HG03025 (cell line): ENCODE measurements around the gene PRKAR1B.

Experiments
- ATAC-seq: cut with Tn5 transposase; IDR thresholded peaks from one replicate; pipeline ENCODE4 v1.9.1; 2021; ENCODE audit warnings: mild to moderate bottlenecking, moderate library complexity; ENCODE audit not compliant: unreplicated experiment, low FRiP score

Gene PRKAR1B

DNA sequence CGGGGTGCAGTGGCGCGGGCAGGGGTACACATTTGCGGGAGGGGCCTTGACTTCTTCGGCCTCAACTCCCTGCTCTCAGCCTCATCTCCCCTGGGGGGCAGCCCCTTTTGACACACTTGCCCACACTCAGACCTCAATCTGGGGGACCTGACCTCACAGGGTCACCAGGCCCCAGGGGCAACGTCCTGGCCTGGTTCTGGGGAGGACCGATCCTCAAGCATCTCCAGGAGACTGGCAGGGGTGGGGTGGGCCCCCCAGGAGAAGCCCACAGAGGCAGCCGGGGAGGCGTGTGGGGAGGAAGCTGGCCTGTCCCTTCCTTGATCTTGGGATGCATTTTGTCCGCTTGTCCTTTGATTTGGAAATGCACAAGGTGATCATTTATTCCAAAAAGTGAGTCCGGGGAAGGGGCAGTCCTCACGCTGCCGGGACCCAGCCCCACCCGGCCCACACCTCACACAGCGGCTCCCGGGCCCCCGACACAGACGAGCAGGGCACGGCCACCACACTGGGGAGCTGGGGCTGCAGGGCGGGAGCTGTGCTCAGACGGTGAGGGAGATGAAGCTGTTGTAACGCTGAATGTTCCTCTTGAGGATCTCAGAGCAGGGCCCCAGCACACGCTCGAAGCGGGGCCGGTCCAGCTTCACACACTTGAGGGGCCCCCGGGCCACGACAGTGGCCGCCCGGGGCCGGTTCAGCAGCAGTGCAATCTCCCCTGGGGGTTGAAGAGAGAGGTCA lies 177.0 kb downstream of the PRKAR1B start:
- no peak for ATAC-seq

DNA sequence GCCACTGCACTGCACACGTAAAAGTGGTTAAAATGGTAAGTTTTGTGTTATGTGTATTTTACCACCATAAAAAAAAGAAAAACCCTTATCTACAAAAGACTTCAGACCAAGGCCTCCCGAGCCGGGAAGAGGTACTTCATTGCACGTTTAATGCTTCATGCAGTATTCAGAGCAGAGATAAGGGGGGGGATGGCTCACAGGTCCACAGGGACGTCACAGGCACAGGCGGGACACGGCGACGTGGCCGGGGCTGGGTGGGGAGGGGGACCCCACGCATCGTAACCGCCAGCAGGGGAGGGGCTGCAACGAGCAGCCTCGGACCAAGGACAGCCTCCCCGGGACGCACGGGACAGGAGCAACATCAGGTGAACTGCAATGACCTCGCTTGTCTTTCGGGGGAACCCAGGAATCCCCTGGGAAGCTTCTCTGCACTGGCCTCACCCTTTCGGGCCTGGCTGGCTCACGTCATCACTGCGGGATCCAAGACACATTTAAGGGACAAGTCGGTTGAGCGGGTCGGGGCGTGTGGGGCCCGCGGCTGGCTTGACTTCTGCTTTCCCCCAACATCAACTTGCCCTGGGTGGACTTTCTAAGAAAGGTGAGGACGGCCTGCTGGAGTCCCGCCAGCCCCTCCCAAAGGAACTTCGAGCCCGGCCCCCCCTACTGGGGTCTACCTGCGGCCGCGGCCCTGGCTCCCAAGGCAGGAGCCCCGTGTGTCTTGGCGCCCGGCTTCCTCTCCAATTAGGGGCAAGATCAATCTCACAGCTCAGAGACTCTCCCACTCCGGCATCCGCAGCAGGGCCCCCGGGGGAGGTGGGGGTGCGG lies 177.8 kb downstream of the PRKAR1B start:
- no peak for ATAC-seq

DNA sequence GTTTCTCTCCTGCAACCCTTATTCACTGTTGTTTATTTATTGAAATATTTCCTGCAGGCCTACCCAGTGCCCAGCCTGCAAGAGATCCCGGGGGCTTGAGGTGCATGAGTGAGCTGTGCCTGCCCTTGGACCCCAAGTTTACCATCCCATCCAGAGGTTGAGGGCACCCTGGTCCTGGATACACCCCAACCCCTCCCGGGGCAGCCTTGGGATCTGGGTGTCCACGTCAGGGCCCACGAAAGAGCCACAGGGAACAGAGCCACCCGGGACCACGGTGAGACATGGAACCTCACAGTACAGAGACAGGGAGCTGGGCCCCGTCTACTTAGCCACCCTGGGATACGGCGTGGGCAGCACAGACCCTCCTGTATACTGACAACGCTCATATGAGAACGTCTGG lies 178.7 kb downstream of the PRKAR1B start:
- ATAC-seq: no peak

DNA sequence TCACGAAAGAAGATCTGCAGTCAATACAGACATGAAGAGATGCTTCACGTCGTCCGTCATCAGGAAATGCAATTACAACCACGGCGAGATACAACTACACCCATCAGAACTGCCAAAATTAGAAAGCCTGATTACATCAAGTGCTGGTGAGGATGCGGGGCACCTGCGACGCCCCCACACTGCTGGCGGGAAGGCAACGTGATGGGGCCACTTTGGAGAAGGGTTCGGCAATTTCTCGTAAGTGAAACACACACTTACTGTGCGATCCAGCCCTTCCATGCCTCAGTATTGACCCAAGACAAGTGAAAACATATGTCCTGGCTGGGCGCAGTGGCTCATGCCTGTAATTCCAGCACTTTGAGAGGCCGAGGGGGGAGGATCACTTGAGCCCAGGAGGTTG lies 181.6 kb downstream of the PRKAR1B start:
- no peak for ATAC-seq

DNA sequence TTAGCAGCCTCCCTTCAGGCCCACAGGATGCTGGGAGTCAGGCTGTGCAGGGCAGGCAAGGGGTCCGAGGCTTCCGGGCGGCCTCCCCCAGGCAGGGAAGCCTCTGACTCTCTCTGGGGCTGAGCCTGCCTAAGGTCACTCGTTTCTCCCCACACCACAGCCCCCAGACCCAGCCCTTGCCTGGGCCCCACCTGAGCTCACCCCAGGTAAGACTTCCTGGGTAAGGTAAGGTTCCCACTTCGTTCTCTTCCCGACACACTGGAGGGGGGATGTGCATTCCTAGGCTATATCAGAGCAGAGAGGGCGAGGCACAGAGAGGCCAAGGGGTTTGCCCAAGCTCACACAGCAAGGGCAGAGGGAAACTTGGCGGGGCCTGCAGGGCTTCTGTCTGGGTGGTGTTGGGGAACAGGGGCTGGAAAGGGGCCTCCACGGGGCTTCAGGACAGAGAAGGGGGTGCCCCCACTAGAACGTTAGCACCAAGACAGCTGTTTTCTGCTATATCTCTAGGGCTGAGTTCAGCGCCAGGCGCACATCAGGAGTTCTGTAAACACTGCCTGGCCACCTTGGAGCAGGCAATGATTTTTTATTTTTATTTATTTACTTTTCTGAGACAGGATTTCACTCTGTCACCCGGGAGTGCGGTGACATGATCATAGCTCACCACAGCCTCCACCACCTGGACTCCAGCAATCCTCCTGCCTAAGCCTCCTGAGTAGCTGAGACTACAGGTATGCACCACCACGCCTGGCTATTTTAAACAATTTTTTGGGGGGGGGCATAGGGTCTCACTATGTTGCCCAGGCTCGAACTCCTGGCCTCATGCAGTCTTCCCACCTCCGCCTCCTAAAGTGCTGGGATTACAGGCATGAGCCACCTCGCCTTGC lies 182.5 kb downstream of the PRKAR1B start:
- ATAC-seq: no peak

DNA sequence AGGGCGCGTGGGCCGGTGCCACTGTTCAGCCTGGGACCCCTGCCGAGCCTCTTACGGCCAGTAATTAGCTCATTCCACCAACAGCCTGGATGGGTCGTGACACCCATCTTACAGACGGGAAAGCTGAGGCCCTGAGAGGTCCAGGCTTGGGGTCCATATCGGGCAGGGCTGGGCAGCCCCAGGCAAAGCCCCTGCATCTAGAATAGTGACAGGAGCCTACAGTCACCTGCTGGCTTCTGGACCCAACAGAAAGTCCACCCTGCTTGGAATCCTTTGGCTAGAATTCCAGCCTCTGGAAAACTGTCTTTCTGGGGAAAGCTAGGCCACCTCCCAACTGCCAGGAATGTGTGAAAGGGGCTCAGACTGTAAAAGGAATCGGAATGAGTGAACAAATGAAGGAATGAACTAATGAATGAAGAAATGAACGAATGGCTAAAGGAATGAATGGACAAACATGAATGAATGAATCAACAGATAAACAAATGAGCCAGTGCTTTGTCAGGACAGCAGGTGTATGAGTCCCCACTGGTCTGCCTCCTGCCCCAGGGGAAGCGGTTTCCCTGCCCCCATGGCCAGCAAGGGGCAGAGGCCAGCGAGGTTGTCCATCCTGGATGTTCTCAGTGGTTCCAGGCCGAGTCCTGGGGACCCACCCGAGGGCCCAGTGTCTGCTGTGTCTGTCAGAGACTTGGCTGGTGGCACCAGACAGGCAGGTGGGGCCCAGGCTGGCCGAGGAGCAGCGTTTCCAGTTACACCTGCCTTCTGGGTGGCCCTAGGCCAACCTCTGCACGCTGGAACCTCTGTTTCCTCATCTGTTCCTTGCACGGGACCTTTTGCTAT lies 183.4 kb downstream of the PRKAR1B start:
- ATAC-seq: no peak

- ATAC-seq: no peak
Observed at GRCh38 chr7:542713-543500, 184.2 kb downstream of the PRKAR1B start.

- ATAC-seq: no peak
Observed at GRCh38 chr7:542131-542712, 184.9 kb downstream of the PRKAR1B start.

DNA sequence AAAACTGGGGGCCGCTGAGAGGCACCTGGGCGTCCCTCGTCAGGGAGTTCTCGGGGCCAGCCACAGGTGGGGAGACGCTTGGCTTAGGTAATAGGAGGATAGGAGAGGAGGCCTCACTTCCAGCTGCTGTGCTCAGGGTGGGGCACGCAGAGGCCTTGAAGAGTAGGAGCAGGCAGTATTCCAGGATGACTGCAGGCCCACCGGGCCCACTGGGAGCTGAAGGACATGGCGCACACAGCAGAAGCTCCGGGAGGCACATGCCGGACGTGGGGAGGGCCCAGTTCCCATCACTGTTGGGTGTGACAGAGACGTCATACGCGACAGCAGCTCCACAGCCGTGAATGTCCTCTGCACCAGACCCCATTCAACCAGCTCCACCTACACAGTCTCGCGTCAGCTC lies 185.4 kb downstream of the PRKAR1B start:
- no peak for ATAC-seq

- no peak for ATAC-seq
Observed at GRCh38 chr7:540997-541396, 186.1 kb downstream of the PRKAR1B start.

DNA sequence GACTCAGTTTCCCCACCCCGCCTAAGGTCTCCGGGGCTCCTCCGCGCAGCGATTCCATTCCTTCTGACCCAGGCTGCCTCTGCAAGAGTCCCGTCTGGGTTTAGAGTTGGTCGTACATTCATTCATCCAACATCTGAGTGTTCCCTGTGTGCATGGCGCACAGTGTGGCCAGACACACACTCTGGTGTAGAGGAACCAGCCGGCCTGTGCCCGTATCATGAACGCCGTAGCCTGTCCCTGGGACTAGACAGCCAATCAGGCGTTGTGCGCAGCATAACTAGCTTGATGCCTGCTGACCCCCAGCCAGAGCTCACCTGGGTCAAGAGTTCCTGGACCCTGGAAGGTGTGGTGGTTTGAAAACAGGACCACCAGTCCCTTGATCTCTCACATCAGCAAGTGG lies 186.5 kb downstream of the PRKAR1B start:
- ATAC-seq: no peak

- no peak for ATAC-seq
Observed at GRCh38 chr7:539731-540411, 187.2 kb downstream of the PRKAR1B start.

DNA sequence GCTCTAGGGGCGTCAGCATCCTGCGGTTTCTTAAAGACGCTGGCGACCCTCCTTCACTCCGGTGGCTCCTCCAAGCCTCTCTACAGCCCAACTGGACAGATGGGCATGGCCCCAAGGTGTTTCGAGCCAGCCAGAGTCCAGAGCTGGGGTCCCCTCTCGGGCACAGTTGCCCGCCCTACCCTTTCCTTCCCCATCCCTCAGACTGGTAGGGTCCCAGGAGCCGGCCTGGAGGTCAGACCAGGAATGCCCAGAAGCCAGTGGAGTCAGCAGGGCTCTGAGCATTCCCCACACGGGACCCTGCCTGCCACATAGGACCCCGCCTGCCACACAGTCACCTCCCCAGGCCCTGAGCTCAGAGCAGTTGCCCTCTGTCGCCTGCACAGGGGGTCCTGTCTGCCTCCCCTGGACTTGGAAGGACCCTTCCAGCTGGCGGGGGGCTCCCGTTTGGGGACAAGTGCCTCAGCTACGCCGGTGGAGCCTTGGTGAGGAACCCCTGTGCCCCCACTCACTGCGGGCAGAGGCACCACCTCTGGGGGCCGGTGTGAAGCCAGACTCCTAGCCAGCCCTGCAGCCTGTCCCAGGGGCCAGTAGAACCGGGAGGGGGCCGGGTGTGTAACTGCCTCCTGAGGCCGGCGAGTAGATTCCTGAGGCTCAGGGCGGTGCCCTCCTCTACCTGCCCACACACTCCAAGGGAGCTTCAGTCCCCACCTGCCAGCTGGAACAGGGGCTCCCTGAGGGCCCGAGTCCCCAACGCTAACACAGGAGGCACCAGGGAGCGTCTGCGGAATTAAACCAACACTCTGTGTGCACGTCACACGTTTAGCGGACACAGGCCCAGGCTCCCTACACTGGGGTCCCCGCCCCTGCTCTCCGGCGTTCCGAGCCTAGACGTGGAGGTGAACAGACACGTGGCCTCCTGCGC lies 188.1 kb downstream of the PRKAR1B start:
- no peak for ATAC-seq

GRCh38 chr7:537911-538634 lies 189.0 kb downstream of the PRKAR1B start:
- ATAC-seq: no peak

- ATAC-seq: no peak
Observed at GRCh38 chr7:536231-536630, 190.8 kb downstream of the PRKAR1B start.

DNA sequence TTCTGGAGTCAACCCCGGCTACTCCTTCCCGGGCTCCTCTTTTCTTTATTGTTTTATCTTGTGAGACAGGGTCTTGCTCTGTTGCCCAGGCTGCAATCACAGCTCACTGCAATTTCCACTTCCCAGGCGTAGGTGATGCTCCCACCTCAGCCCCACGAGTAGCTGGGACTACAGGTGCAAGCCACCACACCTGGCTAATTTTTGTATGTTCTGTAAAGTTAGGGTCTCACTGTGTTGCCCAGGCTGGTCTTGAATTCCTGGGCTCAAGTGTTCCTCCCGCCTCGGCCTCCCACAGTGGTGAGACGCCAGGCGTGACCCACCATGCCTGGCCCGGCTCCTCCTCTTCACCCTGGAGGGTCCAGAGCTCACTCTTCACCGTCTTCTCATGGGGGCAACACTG lies 192.1 kb downstream of the PRKAR1B start:
- ATAC-seq: no peak

GRCh38 chr7:534075-534474 lies 193.0 kb downstream of the PRKAR1B start:
- ATAC-seq: no peak
